ENCODE data around the gene EFNA3.

GRCh38 chr1:155033524-155033923 lies 45.1 kb upstream of the EFNA3 start, which contains the start of the genes DCST1 and DCST2:
- TF ChIP-seq CSDE1 (IDR thresholded peaks at IDR 0.05) (no peak), TSC22D4 (tag; IDR thresholded peaks at IDR 0.05) (no peak), MYBL2 (IDR thresholded peaks at IDR 0.05; ENCODE audit: low read depth) (no peak), MYBL2 (CRISPR knock-in tag; IDR thresholded peaks at IDR 0.05; ENCODE audit: borderline replicate concordance) (no peak), ESRRA (IDR thresholded peaks at IDR 0.05; ENCODE audit: borderline replicate concordance, low read depth) (no peak), HDAC3 (IDR thresholded peaks at IDR 0.05; ENCODE audit: borderline replicate concordance, partially characterized antibody) (no peak), RHOXF2B (CRISPR knock-in tag; conservative IDR thresholded peaks at IDR 0.05) (no peak), ZBTB7A (IDR thresholded peaks at IDR 0.05; ENCODE audit: borderline replicate concordance, control insufficient read depth, low read depth, low read length) (no peak), ZNF3 (CRISPR knock-in tag; IDR thresholded peaks at IDR 0.05) (no peak), CTCF (IDR thresholded peaks at IDR 0.05 in 2 of 3, conservative IDR thresholded peaks at IDR 0.05 in 1 of 3; ENCODE audit: insufficient read depth in 2 of 3, low read depth in 1 of 3, low read length in 3 of 3) (no peak), CAMTA2 (CRISPR knock-in tag; conservative IDR thresholded peaks at IDR 0.05) (no peak), AFF1 (IDR thresholded peaks at IDR 0.05; ENCODE audit: low read depth in 1 of 2, partially characterized antibody in 2 of 2) (no peak), ZBTB26 (CRISPR knock-in tag; IDR thresholded peaks at IDR 0.05) (no peak), CREBBP (IDR thresholded peaks at IDR 0.05; ENCODE audit: low read depth, low read length) (no peak), ZC3H11A (IDR thresholded peaks at IDR 0.05; ENCODE audit: low read depth, low read length) (no peak)
